NCI-H146 treated with DMSO at 0.1 percent for 48 hours (cell line): ENCODE measurements around the gene VPS4B.
A peak's percentile ranks its signal among the peaks of the same experiment; 100 is the strongest.
"Not testable (repeated sequence)": the region's sequence is repeated elsewhere in the genome, so short reads cannot be mapped to it uniquely, and the experiment has no call there.

ENCODE experiments used
- DNase-seq: peaks from one replicate; lab custom pipeline; 2025; ENCODE audit not compliant: unreplicated experiment; lab: John Stamatoyannopoulos, UW

VPS4B gene

DNA sequence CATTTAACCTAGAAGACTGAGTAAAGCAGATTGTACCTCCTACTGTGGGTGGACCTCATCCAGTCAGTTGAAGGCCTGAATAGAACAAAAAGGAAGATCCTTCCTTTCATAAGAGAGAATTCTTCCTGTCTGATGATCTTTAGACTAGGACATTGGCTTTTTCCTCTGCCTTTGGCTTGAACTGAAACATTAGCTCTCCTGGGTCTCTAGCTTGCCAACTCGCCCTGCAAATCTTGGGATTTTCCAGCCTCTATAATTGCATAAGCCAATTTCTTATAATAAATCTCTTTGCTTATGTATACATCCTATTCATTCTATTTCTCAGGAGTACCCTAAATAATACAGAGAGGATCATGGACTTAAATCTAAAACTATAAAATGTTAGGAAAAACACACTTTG lies 49.1 kb downstream of the VPS4B start:
- DNase-seq = no peak

- no peak for DNase-seq
Measured at GRCh38 chr18:63368611-63369010, 53.7 kb downstream of the VPS4B start.

DNA sequence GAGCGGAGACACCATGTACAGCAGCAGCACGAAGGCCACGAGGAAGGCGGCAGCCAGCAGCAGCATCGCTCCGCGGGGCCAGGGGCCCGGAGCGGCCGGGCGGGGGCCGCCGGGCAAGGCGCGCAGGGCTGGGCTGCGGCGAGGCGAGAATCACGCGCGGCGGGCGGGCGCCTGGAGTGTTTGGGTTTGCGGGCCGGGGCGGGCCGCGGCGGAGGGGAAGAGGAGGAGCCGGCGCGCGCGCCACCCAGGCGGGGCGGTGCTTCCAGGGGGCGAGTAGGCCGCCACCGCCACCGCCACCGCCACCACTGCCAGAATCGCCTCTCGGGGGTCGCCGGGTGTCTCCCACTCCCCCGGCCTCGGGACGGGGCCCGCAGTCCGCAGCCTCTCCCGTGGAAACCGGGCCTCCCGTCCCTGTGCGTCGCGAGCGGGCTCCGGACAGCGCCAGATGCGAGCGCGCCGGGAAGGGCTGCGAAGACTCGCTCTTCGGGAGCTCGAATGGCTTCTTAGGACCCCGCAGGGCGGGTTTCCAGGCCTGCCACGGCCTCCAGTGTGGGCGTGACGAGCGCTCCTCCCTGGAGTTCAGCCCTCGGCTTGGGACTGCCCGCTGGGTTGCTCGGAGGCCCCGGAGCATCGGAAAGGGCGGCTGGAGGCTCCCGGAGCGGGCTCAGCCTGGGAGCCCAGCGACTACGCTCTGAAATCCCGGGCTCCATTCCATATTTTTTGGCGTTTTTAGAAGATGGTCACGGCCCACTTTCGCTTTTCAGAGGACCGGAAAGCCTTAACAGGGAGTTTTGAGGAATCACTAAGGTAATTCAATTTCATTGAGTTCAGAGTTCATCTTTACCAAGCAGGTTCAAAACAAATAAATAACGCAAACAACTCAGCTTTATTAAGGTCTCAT lies 55.0 kb downstream of the VPS4B start, which contains the start of gene KDSR:
TSS of gene KDSR (minus strand) at position 154 of the 901 bp plus-strand sequence. CDS start at position 66, 88 bp downstream.
- peak; percentile 99 for DNase-seq

- DNase-seq = peak; percentile 49
Measured at GRCh38 chr18:63366213-63367052, 55.8 kb downstream of the VPS4B start.

DNA sequence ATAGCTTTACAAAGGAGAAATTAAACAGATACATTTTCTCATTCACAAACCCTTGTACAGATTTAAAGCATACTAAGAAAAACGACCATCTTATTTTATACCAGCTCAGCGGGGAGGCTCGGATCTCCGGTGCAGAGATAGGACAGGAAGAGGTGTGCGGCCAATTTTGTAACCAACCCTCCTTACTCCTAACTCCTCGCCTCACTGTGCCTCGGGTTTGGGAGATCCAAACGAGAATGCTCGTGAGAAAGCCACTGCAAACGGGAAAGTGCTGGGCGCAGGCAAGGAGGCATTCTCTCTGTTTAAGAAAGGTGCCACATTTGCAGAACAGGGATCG lies 56.4 kb downstream of the VPS4B start:
- DNase-seq = no peak

- no peak for DNase-seq
Measured at GRCh38 chr18:63363951-63364350, 58.3 kb downstream of the VPS4B start.

GRCh38 chr18:63363420-63363819 lies 58.9 kb downstream of the VPS4B start:
- DNase-seq = not testable (repeated sequence)

- DNase-seq = no peak
Measured at GRCh38 chr18:63356272-63356896, 65.9 kb downstream of the VPS4B start.

DNA sequence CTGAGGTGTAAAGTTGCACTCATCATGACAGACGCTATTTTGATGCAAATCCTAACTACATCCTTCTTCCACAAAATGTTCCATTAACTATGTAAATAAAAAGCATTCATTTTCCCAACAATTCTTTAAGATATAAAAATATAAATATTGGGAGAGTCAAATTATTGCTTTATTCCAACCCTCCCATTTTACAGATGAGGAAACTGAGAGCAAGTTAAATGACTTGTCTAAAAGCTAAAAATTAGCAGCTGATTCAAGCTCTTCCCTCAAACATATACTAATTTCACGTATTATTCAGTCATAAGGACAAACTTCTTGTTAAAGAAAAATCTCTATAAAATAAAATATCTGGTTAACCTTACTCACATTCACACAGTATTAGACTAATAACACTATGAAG lies 72.0 kb downstream of the VPS4B start:
- DNase-seq = no peak

- no peak for DNase-seq
Measured at GRCh38 chr18:63348508-63349136, 73.7 kb downstream of the VPS4B start.

DNA sequence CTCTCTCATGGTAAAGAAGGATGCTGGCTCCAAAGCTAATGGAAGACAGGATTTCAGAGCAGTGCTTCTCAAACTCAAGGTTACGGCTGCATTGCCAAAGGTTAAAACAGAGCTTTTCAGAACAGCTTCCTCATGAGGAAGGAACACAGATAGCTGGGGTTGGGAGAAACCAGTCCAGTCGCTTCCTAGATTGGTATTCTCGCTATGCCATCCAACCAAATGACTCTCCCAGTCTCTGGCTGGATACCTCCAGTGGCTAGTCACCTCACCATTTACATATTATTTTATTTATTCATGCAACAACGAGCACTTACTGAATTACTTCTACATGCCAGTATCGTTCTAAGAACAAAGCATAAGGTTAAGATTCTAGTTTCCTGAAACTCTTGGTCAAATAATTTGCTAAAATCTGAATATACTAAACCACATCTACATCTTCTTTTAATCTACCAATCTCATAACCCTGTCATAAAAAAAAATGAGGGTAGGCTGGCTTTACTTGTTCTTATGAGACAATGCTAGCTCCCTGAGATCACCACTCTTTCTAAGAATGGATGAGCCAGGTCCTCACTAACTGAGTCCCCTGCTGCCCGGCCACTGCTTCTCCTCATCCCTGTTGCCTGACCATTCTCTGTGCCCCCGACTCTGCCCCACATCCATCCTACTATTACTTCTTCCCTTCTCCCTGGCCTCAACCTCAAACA lies 75.6 kb downstream of the VPS4B start:
- no peak for DNase-seq

DNA sequence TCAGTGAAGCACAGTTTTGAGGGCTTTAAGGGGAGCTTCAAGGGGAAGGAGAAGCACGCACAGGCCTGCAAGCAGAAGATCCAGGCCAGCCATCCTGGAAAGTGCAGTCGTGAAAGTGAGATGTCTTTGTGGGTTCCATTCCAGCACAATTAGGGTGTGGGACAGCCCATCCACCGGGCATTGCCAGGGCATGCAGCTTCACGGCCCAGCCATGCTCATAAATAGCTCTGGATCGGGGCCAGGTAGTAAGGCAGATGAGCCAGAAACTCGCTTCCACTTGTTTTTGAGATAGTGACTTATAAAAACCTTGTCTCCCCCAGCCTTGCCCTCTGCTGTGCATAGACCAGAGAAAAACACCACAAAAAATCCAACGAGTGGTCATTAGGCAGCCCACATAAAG lies 76.2 kb downstream of the VPS4B start:
- DNase-seq = no peak

GRCh38 chr18:63344918-63345317 lies 77.4 kb downstream of the VPS4B start:
- no peak for DNase-seq

DNA sequence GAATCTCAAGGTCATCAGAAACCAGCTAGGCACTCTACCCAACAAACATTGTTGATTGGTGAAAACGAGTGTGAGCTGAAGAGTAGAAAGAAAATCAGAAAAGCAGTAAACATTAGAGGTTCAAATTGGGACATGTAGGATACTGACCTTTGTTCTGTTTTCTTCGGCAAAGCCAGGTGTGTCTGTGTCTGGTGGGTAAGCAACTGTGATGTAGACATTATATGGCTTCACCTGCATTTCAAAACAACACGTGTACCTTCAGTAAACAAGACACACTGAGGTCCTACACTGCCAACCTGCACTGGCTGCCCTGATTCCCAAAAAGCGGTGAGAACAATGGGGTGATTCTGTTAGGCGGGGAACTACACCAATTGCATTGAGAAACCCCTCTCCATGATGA lies 78.0 kb downstream of the VPS4B start:
- DNase-seq = no peak

GRCh38 chr18:63342206-63342605 lies 80.1 kb downstream of the VPS4B start:
- no peak for DNase-seq

GRCh38 chr18:63339920-63340484 lies 82.3 kb downstream of the VPS4B start:
- no peak for DNase-seq
